ENCODE results near the gene GOLPH3L.
"Not testable (repeated sequence)": the region's sequence is repeated elsewhere in the genome, so short reads cannot be mapped to it uniquely, and the experiment has no call there.

The GOLPH3L gene

DNA sequence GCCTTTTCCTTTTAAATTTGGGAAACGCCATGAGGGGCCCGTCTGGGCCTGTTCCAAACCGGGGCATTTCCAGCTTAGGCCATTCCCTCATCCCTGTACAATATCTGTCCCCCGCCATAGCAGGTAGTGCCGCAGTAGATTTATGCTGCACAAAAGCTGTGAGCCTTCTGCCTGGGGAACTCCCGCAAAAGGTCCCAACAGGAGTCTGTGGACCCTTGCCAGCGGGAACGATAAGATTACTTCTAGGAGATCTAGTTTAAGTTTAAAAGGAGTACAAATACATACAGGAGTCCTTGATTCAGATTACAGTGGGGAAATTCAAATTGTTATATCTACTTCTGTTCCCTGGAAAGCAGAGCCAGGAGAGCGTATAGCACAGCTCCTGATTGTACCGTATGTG is 42.3 kb downstream of the GOLPH3L start:
- not testable (repeated sequence) for DNase-seq

DNA sequence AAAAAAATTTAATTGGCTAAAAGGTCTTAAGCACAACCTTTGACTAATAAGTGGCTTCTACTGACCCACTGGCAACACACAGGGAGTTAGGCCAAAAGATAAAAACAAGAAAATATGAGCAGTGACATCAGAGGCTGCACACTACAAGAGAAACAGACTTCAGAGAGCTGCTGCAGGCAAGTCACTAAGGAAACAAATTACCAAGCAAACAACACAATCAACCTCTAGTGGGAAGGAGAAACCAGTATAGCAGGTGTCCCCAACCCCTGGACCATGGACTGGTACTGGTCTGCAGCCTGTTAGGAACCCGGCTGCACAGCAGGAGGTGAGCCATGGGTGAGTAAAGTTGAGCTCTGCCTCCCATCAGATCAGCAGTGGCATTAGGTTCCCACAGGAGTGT is 46.8 kb downstream of the GOLPH3L start:
- DNase-seq = no peak

DNA sequence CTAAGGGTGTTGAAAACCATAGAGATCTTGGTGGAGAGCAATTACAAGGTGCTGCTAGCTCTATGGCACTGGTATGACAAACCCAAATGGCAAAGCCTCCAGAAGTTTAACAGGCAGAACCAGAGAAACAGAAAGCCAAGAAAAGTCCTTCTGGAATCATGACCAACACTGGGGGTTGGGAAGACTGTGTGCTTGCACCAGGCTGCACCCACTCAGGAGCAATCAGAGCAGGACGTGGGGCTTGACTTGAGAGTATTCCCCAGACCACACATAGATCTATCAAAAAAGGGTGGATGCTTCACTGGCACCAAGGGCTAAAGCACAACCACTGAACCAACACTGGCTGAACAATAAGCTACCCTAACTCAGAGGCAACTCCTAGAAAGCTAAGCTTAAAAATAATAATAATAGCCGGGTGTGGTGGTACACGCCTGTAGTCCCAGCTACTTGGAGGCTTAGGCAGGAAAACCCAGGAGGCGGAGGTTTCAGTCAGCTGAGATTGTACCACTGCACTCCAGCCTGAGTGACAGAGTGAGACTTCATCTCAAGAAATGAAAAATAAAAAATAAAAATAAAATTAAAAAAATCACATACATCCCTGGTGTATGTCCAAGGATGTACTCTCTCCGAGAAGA is 47.4 kb downstream of the GOLPH3L start:
- DNase-seq = no peak

GRCh38 chr1:150642296-150642695 is 54.7 kb downstream of the GOLPH3L start:
- DNase-seq = no peak

DNA sequence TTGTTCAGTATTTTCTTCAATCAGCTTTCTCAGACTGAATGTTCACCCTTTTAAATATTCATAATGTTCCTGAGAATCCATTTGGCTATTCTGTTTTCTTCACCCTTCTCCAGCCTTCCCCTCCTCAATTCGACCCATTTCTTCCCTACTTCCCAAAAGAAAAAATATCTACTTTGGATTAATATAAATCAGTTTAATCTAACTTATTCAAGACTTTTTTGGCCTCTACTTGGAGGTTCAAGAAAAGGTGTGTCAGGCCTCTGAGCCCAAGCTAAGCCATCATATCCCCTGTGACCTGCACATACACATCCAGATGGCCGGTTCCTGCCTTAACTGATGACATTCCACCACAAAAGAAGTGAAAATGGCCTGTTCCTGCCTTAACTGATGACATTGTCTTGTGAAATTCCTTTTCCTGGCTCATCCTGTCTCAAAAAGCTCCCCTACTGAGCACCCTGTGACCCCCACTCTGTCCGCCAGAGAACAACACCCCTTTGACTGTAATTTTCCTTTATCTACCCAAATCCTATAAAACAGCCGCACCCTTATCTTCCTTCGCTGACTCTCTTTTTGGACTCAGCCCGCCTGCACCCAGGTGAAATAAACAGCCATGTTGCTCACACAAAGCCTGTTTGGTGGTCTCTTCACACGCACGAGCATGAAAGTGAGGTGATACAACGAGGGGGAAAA is 55.7 kb downstream of the GOLPH3L start:
- DNase-seq = not testable (repeated sequence)

DNA sequence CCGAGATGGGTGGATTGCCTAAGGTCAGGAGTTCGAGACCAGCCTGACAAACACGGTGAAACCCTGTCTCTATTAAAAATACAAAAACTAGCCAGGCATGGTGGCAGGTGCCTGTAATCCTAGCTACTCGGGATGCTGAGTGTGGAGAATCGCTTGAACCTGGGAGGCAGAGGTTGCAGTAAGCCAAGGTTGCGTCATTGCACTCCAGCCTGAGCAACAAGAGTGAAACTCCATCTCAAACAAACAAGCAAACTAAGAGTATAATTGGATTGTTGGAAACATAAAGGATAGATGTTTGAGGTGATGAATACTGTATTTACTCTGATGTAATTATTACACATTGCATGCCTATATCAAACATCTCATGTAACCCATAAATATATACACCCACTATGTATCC is 58.5 kb downstream of the GOLPH3L start:
- DNase-seq = not testable (repeated sequence)

- not testable (repeated sequence) for DNase-seq
Observed at GRCh38 chr1:150634839-150635622, 61.9 kb downstream of the GOLPH3L start.

DNA sequence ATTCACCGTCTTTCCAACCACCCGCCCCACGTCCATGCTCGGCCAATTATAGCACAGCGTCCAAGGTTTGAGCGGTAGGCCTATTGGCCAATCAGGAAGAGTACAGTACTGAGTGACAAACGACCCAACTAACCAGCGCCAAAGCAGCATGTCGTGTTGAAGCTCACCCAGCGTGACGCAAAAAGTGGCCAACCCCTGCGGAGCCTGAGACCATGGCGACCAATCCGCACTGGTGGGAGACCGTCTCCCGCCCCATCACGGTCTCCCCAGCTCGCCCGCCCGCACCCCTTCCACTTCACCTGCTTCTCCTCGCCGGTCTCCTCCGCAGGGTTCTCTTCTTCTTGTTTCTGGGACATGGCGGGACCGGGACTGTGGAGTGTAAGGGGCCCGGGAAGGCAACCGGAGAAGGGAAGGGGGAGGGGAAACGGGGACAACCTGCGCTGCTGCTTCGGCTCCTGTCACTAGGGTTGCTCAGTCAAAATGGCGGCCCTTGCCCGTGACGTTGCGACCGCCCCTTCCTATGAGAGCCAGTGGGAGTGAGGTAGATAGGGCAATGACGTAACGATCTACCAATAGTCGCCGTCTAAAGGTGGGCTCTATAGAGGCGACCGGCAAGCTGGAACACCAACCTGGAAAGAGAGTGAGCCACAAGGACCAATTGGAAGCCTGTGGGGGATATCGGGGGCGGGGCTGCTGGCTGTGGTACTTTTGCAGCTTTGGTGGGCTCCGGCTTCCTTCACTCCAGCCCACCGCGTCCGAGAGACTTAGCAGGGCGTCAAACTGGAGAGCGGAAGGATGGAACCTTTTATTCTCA is 67.6 kb downstream of the GOLPH3L start, which contains the start of gene ENSA:
Gene ENSA (minus strand): TSS at position 498 of the 814 bp plus-strand sequence. CDS start 142 bp downstream, at position 356.
- peak; percentile 99 for DNase-seq

DNA sequence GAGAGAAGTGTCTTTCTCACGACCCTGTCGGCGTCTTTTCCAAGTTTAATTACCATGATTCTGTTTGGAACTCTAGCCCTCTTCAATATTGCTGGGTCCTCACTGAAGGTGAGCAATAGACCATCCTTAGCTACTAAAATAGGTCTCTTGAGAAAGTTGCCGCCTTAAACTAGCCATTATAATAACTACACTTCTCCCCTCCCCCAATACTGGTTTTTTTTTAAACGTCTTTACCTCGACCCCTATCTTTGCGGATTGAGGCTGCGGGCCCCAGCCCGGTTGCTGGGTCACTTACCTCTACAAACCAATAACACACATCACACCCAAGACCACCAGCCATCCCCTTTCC is 68.2 kb downstream of the GOLPH3L start:
- no peak for DNase-seq

DNA sequence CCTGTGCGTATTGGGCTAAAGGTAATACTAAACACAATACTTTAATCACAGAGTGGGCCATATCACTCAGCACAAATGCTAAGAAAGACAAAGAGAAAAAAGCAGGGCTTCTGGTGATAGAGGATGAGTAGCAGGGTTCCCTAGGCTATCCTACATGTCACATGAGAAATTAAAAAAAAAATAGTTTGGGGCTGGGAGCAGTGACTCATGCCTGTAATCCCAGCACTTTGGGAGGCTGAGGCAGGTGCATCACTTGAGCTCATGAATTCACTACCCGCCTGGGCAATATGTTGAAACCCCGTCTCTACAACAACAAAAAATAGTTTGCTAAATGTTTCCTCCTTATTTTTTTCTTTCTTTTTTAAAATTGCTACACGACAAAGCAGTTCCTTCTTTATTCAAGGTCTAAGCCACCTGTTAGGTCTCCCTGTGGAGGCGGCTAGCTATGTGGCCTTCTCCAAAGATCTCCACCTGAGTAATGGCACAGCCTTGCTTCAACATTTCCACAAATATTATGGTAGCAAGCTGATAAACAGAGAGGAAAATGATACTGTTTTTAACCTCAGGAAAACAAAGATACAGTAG is 69.0 kb downstream of the GOLPH3L start:
- DNase-seq = no peak

DNA sequence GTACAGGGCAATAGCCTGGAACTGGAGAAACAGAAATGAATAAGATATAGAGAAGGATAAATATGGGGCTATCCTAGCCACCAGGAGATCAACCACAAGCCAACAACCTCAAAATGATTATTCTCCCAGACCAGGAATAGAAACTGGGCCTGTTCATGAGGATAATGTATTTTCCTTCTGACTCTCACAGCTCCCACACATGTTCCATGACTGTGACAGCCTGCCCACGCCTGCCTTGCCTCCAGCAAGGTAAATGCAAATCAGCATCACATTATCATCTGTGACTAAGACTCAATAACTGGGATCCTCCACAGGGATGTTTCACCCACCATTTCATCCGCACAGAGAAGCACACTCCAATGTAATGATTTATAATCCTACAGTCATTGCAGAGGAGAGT is 70.8 kb downstream of the GOLPH3L start:
- no peak for DNase-seq

- DNase-seq = not testable (repeated sequence)
Observed at GRCh38 chr1:150624546-150624945, 72.4 kb downstream of the GOLPH3L start.

DNA sequence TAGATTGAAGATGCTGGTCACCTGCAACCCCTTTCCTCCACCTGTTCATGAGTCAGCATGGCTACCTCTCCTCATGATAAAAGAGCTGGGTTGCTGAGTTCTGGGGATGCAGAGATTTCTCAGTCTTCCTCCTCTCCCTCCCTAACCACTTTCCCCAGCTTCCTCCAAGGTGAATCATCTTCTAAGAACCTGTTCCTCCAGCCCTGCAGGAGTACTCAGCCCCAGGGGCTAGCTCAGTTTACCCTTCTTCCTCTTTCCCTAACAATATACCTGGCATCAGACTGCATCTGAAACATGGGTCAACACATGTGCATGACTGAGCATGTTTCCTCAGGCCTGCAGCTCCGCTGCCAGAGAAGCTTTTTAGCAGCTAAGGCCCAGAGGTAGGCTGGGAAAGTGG is 72.8 kb downstream of the GOLPH3L start:
- DNase-seq = not testable (repeated sequence)

DNA sequence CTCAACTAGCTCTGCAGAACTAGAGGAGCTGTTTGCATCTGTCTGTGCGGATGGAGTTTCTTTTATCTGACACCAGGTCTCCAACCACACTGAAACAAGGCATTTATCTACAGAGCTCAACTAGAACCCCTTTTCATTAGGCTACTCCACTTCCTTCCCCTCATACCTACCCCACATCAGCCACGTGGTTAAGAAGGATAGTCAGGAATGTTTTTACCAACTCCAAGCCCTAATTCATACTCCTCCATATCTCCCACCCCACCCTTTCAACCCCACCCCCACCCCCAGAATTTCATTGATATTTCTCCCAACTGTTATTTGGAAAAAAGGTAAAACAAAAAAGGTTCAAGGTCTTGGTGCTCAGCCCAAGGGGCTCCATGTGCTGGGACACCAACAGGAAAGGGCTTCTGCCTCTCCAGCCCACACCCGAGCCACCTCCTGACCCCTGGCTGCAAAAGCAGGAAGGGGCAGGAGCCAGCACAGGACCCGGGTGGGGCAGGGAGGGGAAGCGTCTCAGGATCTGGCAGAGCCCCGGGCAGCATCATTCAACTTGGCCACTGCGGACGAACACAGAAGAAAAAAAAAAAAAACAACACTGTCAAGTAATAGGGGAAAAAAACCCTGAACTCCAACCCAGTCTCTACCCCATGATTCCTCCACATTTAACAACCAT is 74.5 kb downstream of the GOLPH3L start:
- DNase-seq = no peak

DNA sequence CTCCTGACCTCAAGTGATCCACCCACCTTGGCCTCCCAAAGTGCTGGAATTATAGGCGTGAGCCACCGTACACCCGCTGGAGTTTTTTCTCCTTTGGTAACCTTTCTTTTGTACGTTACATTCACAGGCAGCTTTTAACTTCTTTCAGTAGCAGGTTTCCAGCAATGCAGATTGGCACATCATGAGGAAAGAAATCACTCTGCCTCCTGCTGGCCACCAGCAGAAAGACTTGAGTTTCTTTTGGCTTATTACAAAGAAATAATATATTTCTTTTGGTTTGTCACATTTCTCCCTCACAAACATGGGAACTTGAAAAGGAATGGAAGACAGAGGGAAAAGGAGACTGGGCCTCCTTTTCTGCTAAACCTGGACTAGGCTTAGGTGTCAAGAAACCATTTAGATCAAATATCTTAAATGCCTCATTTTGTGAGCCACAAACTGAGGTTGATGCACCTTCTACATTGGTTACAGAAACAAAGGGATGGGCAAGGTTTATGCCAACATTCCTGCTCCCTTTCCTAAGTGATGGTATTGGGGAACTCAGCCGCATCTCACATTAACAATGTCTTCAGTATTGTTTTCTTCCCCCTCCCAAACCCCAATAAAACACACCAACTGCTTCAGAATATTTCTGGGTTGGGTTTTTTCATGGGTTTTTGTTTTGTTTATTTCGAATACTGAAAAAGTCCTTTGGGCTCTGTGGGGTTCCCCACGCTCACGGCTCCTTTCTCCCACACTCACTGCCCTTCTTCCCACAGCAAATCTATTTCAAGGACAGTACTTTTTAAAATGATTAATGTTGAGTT is 75.3 kb downstream of the GOLPH3L start:
- DNase-seq = no peak

- DNase-seq = no peak
Observed at GRCh38 chr1:150620919-150621318, 76.0 kb downstream of the GOLPH3L start.

- no peak for DNase-seq
Observed at GRCh38 chr1:150619576-150620509, 77.1 kb downstream of the GOLPH3L start.

DNA sequence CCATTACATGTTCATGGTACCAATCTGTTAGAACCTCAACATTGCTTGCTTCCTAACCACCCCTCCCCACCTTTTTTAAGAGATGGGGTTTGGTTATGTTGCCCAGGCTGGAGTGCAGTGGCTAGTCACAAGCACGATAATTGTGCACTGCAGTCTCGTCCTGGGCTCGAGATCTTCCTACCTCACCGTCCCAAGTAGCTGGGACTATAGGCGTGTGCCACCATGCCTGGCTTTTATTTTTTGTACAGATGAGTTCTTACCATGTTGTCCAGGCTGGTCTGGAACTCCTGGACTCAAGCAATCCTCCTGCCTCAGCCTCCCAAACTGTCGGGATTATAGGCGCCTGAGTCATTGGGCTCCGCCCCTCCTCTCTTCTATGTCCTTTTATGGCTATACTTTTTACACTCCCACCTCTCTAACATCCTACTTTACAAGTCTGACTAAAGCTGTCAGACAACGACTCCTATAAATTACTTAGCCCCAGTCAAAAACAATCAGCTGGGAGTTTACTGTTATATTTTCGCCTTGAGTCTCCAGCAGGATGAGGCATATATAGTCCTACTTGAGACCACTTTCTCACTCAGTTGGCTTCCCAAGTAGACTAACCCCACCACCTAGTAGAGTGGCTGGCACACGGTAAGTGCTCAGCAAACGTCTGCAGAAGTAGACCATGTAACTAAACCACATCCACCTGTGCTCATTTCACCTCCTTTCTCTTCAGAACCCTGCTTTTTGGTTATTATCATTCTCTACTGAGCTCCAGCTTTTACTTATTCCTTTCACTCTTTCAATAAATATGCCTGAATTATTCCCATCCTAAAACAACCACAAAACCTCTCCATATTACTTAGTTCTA is 81.4 kb downstream of the GOLPH3L start:
- DNase-seq = no peak

Data from SIG-M5 (cell line).